GM19395 (cell line): ENCODE measurements around the gene ATF4.

Experiments used
- ATAC-seq: cut with Tn5 transposase; IDR thresholded peaks from one replicate; pipeline ENCODE4 v1.9.1; 2021; ENCODE audit warnings: mild to moderate bottlenecking, moderate library complexity; ENCODE audit not compliant: unreplicated experiment

The ATF4 gene

GRCh38 chr22:39556970-39557841, 36.8 kb downstream of the ATF4 start:
- ATAC-seq, result no peak

- ATAC-seq, result no peak
These were observed 37.9 kb downstream of the ATF4 start for GRCh38 chr22:39558254-39558727.

DNA sequence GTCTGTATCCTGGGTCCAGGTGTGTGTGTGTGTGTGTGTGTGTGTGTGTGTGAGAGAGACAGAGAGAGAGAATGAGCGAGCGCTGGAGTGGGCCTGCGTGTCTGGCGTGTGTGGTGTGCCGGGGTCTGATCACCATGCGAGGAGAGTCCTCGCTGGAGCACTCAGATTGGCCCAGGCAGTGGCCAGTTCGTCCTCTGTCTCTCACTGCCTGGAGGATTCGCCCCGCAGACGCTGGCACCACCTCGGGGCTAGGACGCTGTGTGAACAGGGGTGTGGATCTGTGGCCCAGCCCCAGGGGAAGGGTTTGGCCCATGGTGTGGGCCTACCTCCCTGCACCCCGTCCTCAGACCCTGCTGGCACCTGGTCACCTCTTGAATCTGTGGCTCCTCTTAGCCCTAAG, 38.6 kb downstream of the ATF4 start:
- ATAC-seq, result no peak

DNA sequence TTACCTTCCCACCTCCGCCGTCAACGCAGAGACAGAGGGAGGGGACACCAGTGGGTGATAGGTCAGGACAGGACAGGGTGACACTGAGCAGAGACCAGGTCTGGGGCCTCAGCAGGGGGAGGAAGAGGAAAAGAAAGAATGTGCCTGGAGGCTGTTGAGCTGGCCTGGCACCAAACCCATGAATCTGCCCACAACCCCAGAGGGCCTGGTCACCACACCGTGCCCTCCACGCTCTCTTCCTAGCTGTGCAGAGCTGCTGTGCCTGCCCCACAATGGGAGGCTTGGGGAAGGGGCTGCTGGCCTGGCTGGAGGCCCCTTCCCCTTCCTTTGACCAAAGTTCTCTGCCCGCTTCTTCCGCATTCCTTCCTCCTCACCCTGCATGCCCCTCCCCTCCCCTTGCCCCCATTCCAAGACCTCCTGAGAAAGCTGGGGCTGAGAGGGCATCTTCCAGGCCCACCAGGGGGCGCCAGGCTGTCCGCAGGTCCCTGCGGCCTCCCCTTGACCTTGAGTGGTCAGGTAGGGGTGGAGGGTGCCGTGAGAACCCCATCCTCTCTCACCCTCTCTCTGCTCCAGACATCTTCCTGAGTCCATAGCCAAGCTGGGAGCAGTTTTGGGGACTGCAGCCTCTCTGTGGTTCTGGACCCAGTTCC, 39.2 kb downstream of the ATF4 start:
- no peak for ATAC-seq

DNA sequence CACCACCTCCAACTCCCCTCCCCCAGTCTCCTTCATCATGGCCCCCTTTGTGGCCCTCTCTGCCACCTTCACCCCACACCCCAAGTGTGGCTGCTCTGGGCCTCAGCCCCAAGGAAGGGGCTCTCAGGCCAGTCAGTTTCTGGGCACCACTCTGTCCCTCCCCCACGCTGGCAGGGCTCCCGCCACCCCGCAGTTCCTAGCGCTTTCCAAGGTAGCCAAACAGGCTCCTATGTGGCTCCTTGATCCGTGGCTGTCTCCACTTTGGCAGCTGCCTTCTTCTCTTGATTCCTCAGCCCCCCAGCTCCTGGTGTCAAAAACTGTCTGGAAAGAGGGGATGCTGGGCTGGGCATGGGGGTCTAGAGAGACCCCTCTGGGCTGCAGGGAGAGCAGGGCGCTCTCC, 39.8 kb downstream of the ATF4 start:
- no peak for ATAC-seq

DNA sequence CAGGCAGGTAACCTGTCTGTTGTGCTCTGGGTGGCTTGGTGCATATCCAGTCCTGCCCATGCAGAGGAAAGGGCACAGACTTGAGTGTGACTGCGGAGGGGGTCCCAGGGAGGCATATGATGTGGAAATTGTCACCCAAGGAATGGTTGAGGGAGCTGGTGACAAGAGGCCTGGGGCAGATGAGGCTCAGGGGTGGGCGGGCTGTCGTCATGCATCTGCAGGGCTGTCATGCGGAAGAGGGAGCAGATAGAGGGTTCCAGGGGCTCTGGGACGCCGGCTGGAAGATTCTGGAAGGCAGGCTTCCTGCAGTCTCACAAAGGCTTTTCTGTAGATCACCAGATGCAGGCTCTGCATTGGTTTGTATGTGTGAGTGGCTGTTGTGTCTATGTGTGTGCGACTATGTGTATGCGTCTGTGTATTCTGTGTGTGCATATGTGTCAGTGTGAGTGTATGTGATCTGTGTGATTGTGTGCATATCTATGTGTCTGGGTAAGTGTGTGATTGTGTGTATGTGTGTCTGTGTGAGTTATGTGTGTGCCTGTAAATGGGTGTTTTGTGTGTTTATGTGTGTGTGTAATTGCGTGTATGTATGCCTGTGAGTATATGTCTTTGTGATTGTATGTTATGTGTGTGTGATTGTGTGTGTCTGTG, 42.6 kb downstream of the ATF4 start:
- no peak for ATAC-seq

DNA sequence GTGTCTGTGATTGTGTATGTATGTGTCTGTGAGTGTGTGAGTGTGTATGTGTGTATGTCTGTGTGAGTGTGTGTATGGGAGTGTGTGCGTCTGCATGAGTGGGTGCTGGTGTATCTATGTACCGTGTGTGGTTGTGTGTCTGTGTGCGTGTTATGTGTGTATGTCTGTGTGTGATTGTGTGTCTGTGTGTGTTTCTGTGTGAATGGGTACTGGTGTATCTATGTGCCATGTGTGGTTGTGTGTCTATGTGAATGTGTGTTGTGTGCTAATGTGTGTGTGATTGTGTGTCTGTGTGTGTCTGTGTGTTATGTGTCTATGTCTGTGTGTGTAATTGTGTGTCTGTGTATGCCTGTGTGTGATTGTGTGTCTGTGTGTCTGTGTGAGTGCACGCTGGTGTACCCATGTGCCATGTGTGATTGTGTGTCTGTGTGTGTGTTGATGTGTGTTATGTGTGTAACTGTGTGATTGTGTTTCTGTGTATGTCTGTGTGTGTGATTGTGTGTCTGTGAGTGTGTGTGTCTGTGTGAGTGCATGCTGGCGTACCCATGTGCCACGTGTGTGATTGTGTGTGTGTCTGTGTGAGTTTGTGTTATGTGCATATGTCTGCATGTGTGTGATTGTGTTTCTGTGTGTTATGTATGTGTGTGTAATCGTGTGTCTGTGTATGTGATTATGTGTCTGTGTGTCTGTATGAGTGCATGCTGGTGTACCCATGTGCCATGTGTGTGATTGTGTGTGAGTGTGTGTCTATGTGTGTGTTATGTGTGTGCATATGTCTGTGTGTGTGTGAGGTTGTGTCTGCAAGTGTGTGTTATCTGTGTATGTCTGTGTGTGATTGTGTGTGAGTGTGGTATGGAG, 43.4 kb downstream of the ATF4 start:
- ATAC-seq, result no peak

GRCh38 chr22:39565414-39565944, 45.1 kb downstream of the ATF4 start:
- ATAC-seq, result no peak

GRCh38 chr22:39567135-39567946, 47.0 kb downstream of the ATF4 start:
- ATAC-seq, result no peak

- ATAC-seq, result no peak
These were observed 48.1 kb downstream of the ATF4 start for GRCh38 chr22:39568278-39568981.

DNA sequence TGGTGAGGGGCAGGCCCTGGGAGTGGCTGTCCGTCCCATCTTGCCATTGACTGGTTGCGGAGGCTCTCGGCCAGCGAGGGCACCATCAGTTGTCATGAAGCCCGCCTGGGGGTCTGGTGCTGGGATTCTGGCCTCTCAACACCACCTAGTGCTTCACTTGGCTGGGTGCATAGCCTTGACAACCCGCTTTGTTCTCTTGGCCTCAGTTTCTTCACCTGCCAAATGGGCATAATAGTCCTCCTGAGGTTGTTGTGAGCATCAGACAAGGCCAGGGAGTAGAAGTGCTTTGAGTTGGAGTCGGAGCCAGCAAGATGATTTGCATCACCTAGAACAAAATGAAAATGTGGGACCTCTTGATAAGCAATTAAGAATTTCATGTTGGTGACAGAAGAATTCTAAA, 48.7 kb downstream of the ATF4 start:
- ATAC-seq, result no peak

DNA sequence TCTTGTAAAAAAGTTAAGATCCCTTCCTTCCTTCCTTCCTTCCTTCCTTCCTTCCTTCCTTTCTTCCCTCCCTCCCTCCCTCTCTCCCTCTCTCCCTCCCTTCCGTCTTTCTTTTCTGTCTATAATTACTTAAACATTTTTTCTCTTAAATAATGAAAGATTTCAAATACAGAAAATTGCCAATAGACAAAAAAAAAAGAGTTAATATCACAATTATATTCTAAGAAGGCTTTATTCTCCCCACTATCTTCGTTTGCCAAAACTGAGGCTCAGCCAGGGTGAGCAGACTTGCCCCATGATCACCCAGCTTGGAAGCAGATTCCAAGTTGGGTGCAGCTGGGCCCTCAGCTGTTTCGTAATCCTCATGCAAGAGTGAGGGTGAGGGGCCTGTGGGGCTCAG, 49.9 kb downstream of the ATF4 start:
- no peak for ATAC-seq

DNA sequence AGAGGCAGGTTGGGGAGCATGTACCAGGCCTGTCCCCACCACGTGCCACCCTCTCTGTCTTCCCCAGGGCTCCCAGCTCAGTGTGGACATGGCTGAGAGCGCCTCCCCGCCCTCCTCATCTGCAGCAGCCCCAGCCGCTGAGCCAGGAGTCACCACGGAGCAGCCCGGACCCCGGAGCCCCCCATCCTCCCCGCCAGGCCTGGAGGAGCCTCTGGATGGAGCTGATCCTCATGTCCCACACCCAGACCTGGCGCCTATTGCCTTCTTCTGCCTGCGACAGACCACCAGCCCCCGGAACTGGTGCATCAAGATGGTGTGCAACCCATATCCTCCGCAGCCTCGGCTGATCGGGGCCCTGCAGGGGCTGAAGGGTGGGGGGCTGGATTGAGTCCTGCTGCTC, 50.3 kb downstream of the ATF4 start, which contains the start of gene CACNA1I:
CACNA1I (plus strand) TSS at position 89 of the 400 bp plus-strand sequence; CDS start at position 89, 0 bp downstream.
- no peak for ATAC-seq

GRCh38 chr22:39571538-39571937, 51.2 kb downstream of the ATF4 start:
- no peak for ATAC-seq
